HG03139 (cell line): ENCODE results near the gene MTMR3.
"Not testable (repeated sequence)": the region's sequence is repeated elsewhere in the genome, so short reads cannot be mapped to it uniquely, and the experiment has no call there.

Experiments
- ATAC-seq: cut with Tn5 transposase; IDR thresholded peaks from one replicate; pipeline ENCODE4 v1.9.1; 2021; ENCODE audit not compliant: unreplicated experiment

Gene MTMR3

DNA sequence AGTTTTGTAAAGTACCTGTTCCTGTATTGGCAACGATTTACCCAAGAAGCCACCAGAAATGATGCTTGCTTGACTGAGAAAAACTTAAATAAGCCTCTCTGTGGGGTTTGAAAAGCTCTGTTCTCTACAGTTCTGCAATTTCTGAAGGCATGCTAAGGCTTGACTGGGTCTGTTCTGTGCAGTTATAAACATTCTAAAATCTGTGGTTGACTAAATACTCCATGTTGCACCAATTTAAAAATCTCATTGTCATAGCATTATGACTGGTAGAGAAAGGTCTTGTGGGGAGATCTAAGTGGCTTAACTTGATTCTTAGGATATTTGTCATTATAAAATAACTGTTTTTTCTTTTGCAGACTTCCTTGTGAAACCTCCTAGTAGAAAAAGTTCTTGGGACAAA lies 73.7 kb downstream of the MTMR3 start:
- ATAC-seq: no peak

DNA sequence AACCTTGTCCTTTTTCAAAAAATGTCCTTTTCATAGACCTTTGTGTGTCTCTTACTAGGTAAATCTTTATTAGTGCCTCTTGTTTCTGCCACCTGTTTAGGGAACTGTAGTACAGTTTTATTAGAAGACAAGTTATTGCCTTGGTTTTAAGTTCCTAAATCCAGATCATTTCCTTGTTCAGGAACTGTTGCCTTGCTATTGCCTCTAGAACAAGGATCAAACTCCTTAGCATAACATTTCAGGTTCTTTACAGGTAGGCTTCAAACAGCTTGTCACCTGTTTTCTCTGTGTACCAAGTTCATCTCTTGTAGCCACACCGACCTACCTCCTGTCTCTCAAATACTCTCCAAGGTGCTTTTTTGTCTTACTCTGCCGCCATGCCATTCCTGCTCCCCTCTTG lies 75.2 kb downstream of the MTMR3 start:
- no peak for ATAC-seq

DNA sequence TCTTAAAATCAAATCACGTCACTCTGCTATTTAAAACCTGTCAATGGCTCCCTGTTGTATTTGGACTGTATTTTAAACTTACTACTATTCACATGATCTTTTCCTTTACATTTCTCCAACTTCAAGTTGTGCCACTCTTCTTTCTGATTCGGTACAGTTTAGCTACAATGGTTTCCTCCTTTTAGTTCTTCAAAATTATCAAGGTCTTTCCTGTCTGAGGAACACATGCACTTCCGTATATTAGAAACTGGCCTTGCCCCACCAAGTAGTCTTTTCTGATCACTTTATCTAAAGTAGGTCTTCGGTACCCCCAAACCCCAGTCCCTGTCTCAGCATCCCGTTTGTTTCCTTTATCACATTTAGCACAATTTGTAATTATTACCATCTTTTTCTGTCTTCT lies 81.8 kb downstream of the MTMR3 start:
- no peak for ATAC-seq

DNA sequence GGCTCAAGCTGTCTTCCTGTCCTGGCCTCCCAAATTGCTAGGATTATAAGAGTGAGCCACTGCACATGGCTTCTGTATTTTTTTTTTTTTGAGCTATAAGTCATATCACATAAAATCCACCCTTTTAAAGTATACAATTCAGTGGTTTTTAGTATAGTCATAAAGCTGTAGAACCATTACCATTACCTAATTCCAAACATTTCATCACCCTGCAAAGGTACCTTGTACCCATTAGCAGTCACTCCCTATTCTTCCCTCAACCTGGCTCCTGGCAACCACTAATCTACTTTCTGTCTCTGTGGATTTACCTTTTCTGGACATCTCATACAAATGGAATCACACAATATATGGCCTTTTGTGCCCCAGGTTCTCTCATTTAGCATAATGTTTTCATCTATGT lies 84.5 kb downstream of the MTMR3 start:
- ATAC-seq: no peak

DNA sequence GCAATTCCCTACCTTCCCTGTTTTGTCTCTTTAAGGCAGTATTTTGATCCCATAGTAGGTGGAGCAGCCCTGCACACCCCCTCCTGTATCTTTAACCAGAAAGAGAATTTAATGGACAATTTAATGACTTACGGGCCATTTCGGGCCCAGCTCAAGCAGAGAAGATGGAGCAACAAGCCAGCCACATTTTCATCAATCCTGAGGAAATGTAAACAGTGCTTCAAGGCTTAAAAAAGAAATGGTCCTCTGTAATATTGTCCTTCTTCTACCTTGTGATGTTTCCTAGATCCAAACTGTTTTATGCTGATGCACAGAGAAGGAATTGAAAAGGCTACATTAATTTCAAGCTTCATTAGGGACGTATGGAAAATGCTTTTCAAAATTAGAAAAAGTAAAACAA lies 88.6 kb downstream of the MTMR3 start:
- ATAC-seq: no peak

DNA sequence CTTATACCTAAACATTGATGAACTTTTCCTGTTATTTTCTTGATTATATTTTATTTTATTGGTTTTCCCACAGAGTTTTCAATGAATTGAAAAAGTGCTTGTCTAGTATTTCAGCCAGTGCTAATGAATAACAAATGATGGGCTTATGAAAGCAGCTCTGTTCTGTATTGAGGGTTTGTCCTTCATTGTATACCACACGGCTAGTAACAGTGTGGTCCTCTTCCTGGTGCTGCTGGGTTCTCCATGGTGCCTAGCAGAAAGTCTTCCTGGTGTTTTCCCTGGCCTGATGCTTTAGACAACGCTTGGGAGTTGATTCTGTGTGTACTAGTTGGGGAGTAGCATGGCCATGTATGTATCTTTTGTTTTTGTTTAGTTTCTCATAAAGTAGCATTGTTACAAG lies 89.1 kb downstream of the MTMR3 start:
- ATAC-seq: no peak

DNA sequence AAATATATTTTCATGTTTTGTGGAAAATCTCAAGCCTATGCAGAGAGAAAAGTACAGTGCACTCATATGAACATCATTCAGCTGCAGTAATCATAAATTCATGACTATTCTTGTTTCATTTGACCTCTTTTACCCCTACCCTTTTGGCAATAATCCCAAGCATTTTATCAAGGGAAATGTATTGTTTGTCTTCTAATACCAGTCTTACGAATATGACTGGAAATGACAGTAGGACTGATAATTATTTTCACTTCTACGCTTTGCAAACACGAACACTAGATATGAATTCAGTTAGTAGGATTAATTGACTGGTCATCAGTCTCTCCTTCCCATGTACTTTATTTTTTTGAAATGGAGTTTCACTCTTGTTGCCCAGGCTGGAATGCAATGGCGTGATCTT lies 90.3 kb downstream of the MTMR3 start:
- ATAC-seq: no peak

DNA sequence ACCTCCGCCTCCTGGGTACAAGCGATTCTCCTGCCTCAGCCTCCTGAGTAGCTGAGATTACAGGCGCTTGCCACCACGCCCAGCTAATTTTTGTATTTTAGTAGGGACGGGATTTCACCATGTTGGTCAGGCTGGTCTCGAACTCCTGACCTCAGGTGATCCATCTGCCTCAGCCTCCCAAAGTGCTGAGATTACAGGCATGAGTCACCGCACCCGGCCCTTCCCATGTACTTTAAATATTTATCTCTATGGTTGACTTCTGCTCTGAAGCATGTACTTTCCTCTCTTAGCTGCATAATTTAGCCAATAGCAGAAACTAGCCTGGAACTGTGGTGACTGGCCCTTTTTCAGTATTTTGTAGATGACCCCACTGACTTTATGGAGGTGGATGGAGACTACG lies 90.7 kb downstream of the MTMR3 start:
- not testable (repeated sequence) for ATAC-seq

DNA sequence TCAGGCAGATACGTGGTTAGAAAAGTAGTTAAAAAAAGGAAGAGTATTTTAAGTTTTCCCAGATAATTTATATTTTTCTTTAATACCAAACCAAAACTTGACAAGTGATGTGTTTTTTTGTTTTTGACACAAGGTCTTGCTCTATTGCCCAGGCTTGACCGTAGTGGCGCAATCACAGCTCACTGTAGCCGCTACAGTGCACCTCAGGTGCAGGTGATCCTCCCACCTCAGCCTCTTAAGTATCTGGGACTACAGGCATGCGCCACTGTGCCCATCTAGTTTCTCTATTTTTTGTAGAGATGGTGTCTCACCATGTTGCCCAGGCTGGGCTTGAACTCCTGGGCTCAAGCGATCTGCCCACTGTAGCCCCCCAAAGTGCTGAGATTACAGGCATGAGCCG lies 92.5 kb downstream of the MTMR3 start:
- ATAC-seq: no peak

DNA sequence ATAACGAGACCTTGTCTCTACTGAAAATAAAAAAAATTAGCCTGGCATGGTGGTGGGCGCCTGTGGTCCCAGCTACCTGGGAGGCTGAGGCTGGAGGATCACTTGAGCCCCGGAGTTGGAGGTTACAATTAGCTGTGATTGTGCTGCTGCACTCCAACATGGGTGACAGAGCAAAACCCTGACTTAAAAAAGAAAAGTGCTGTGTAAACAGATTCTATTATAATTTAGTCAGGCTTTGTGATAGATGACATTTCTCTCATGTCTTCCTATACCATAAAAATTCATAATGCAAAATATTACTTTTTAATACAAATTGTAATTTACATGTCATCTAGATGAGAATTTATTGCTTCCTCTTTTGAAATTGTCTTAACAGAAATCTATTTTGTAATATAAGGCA lies 94.1 kb downstream of the MTMR3 start:
- ATAC-seq: no peak

DNA sequence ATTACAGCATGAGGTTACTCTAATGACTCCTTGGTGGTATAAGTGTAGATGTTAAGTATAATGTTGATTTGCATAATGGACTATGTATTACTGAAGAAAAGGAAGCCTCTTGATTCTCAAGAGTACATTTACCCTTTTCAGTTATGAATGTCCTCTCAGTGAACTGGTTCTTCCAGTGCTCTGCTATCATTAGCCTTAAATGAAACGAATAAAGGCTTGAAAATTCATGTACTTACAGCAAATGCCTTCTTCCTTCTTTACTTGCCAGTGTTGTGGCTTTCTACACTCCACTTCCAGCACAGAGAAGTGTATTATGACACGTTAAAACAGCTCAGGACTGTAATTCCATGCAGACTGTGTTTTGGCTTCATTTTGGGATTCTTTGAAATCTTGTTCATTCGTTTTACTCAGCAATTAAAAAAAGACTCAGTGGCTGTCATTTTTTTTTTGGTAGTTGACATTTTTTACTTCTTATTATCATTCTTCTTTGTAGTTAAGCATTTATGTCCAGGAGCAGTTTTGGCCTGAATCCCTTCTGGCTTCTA lies 96.9 kb downstream of the MTMR3 start:
- peak; percentile 82 for ATAC-seq

DNA sequence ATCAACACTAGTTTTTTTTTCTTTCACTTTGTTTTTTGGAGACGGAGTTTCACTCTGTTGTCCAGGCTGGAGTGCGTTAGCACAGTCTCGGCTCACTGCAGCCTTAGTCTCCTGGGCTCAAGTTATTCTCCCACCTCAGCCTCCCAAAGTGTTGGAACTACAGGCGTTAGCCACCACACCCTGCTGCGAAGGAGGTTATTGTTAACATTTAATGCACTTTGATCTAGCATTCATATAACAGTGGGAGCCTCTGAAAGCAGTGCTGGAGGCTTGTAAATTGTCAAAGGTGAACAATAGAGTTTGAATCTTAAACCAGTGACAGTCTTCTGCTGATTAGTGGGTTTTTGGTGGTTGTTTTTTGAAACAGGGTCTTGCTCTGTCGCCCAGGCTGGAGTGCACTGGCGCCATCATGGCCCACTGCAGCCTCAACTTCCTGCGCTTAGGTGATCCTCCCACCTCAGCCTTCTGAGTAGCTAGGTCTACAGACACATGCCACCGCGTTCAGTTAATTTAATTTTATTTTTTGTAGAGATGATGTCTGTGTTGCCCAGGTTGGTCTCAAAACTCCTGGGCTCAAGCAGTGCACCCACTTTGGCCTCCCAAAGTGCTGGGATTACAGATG lies 100.4 kb downstream of the MTMR3 start:
- no peak for ATAC-seq

DNA sequence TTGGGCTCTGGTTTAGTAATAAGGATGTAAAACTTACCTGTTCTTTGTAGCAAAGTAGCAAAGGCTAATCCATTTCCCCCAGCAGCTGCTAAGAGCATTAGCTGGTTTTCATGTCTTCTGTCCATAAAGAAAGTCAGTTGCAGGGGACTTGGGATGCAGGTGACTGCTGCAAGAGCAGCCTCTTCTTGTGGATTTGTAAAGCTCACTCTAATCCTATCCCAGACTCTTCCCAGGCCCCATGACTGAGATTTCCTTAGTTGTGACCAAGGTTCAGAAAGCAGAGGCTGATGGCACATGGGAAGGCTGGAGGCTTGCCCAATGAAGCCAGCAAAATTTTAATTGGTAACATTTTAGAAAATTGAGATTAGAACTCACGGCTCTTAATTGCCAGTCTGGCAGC lies 102.9 kb downstream of the MTMR3 start:
- no peak for ATAC-seq

DNA sequence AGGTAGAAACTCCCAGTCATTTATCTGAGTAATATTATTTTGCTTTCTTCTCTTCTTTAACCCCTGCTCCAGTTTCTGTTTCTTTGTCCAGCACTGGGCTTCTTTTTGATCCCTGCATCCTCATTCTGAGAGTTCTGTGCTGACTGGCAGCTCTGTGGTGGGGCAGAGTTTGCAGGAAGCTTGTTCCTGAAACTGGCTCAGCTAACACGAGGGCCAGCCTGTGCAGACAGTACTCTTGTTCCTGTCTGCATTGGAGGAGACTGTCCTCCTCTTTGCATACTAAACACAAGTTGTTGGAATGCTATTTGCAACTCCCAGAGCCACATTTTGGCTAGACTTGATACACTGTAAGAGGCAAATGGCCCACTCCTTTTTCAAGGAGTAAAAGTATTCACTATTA lies 104.2 kb downstream of the MTMR3 start:
- no peak for ATAC-seq

DNA sequence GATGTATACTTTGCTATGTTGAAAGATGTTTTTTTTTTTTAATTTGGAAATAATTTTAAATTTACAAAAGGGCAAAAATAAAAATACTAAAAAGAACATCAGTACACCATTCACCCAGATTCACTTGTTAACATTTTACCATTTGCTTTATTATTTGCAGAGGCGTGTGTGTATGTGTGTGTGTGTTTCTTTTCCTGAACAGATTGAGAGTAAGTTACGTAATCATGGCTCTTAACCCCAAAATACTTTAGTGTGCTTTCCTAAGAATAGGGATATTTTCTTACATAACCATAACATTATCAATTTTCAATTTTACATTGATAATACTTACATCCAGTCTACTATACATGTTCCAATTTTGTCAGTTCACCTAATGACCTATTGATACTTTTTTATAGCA lies 105.7 kb downstream of the MTMR3 start:
- ATAC-seq: no peak

DNA sequence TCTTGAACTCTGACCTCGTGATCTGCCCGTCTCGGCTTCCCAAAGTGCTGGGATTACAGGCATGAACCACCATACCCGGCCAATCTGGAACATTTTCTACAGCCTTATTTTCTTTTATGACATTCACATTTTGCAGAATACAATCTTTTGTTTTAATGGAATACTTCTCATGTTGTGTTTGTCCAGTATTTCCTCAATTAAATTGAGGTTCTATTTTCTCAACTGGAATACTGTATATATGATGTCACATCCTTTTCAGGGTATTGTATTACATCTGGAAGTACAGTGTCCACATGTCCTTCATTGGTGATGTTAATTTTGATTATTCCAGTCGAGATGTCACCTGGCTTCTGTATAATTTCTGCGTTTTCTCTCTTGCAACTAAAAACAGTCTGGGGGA lies 106.5 kb downstream of the MTMR3 start:
- no peak for ATAC-seq

DNA sequence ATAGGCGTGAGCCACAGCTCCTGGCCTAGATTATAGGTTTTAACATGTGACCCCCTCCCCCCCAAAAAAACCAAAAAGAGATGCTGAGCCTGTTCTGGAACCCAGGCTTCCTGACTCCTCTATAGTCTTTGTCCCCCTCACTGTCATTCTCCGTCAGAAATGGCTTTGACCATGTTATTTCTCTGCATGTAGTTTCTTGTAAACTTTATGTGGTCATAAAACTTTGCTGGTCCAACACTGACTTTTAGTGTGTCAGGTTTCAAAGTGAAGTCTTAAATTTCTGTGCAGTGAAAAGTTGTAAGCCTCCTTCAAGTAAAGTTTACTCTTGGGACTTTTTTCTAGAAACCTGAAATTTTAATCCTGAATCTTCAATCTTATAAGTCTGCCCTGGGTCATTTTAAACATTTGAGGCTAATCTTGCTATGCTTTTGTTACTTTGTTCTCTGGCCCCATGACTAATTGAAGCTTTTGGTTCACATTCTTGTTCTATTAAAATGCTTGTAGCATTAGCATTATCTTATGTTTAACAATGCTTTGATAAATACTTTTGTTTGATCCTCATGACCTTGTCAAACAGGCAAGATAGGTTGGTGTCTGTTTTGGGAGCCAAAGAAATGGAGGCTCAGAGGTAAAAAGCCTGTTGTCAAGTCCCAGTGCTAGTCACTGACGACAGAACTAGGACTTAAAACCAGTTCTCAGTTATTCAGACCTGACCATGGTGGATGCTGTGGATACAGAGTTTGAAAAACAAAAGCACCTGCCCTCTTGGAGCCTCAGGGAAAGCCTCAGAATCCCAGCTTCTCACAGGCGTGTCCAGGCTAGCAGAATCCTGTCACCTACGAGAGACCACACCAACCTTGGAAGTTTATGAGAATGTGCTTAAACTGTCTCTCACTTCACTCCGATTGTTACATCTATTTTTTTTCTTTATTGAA lies 109.6 kb downstream of the MTMR3 start:
- ATAC-seq: no peak

DNA sequence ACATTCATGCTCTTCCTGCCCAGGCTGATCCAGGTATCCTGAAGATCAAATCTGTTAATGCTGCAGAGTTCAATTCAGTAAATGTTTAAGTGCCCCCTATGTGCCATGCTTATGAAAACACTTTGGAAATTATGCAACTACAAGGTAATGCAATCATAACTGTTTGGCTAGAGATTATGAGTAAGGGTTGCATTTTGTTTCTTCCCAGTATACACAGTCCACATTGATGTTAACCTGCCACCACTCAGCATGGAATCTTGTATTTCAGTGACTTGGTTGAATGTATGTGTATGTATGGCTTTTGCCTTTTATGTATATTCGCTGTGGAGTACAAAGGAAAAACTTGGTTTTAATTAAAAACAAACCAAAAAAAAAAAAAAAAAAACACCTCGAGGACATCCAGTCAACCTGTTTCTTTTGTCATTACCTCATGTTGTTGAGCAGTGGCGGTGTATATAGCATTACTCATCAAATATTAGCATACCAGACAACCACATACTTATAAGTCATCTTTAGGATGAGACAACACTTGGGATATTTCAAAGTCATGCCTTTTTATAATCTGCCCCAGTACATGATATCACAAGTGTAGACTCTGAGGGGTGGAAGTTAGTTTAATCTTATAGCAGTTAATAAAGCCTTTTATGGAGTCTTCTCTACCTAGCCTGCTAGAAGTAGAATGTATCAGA lies 111.2 kb downstream of the MTMR3 start:
- no peak for ATAC-seq

DNA sequence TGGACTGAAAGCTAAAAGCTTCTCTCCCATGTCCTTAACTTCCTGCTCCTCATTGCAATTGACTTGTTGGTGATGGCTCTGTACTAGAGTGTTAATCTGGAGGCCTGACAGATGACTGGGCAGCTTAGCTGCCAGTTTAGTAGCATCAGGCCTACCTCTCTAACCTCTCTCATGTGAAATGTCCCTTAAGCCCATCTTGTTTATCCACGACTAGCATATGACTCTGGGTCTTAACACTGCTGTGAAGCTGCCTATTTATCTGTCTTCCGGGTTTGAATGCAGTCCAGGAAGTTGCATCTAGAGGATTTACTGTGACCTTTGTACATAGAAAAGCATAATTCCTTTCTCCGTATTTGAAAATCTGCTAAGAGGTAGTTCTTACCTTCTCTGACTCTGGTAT lies 112.0 kb downstream of the MTMR3 start:
- ATAC-seq: no peak

DNA sequence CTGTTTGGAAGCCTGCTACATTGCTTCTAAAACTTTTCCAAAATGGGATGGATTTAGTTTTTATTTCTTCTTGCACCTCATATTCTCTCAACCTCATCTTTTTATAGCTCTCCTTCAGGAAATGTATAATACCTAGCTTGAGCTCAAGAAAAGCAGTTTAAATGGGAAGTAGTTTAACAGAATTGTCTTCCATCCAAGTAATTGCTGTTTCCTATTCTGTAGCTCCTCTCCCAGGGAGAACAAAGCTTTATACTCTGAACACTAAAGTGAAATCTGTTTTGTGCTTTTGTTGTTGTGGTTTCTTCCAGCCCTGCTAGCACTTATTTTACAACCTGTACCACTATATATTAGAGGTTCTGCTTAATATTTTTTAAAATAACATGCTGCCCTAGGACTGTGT lies 114.1 kb downstream of the MTMR3 start:
- no peak for ATAC-seq

DNA sequence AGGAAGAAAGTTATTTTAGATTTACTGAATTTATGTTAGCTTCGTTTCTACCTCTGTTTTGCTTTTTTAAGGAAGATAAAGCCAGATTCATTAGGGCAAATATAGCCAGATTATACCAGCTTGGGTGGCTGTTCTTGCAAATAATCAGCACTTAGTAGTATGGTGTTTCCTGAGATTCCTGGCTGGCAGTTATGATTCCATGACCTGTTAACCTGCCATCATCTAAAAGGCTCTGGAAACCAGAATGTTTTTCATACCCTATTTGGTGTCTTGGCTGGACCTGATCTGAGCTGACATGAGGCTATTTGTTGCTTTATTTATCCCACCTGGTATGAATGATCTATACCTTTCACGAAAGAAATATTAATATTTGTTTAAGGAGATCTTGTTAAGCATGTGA lies 114.5 kb downstream of the MTMR3 start:
- no peak for ATAC-seq
